ENCODE measurements around the gene PEX14. TPM values are rescaled to one million over a fixed set of nuclear protein-coding genes. Genes with fewer than 3 reads are reported as not detected.

Gene PEX14

DNA sequence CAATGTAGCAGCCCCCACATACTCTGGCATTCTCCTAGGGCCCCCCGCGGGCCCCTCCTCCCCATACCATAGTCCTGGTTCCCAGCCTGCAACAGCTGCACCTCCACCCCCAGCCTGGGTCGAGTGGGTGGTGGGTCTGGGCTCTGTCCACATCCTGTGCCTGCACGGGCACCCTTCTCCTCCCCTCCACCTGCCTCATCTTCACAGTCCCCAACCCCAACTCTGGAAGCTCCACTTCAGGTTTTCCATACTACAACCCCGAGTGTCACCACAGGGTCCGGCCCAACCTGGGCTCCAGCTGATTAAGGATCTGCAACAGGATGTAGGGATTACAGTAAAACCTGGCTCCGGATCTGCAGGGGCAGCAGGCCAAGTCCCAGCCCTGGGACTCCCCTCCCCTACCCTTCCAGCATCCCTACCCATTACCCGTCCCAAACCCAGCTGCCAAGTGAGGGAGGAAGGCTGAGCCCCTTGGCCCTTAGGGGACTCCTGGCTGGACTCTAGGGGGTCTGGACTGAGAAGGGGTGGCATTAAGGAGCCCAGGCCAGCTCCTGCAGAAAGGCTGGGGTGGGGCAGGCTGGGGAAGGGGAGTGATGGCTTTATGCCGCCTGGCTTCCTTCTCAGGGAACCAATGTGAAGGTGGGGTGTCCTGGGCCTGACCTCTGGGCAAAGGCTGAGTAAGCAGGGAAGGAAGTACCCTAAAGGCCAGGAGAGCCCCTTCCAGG lies 204.9 kb downstream of the PEX14 start:
- peak overlapping the region in 1 of 2 experiments; percentile 51 for H2BK12ac ChIP-seq (ENCODE audit: low read length in 2 of 2)

More for the DNA sequence above, 204.9 kb downstream of the PEX14 start:
- no peak overlapping the region for H3K4me3 ChIP-seq (ENCODE audit: insufficient read depth in 1 of 2, low read depth in 1 of 2, low read length in 2 of 2)
- no peak overlapping the region for H3K4ac ChIP-seq (ENCODE audit: low read depth in 1 of 2, low read length in 2 of 2)
- peaks cover 33% of the 10 kb centered on the region for H3K4me1 ChIP-seq (ENCODE audit: control insufficient read depth, insufficient read depth, low read depth, low read length)
- no peaks in the 10 kb centered on the region for H3K36me3 ChIP-seq (ENCODE audit: control insufficient read depth in 1 of 2, insufficient read depth in 2 of 2, low read depth in 1 of 2, low read length in 2 of 2)
- no peak overlapping the region for H2AFZ ChIP-seq (ENCODE audit: low read depth, low read length)
- H3K27me3 ChIP-seq (ENCODE audit: control insufficient read depth in 1 of 2, insufficient read depth in 1 of 2, low read length in 2 of 2): peaks cover 0 to 66% of the 10 kb centered on the region in 2 experiments
- 52% methylated on average over 9 of the region's 9 CpGs for WGBS
- H3K27ac ChIP-seq (ENCODE audit: low read length, poor library complexity, severe bottlenecking): no peak overlapping the region
- peak overlapping the region; percentile 23 for H4K91ac ChIP-seq (ENCODE audit: low read length)
- no peak overlapping the region for H2BK120ac ChIP-seq (ENCODE audit: low read depth, low read length)
- peak overlapping the region in 1 of 2 experiments; percentile 35 for H3K14ac ChIP-seq (ENCODE audit: low read length in 2 of 2)
- H3K18ac ChIP-seq (ENCODE audit: low read depth in 1 of 2, low read length in 2 of 2): peak overlapping the region; percentile 25
- no peak overlapping the region for H2BK15ac ChIP-seq (ENCODE audit: low read depth, poor library complexity, severe bottlenecking)
- no peaks in the 10 kb centered on the region for H3K9me3 ChIP-seq (ENCODE audit: control insufficient read depth, low read length)
- H2BK5ac ChIP-seq (ENCODE audit: low read depth, low read length, poor library complexity, severe bottlenecking): no peak overlapping the region
- H4K8ac ChIP-seq (ENCODE audit: low read length): peak overlapping the region; percentile 58
- H2AK5ac ChIP-seq (ENCODE audit: low read length, severe bottlenecking): no peak overlapping the region
- H3K23ac ChIP-seq (ENCODE audit: low read length in 2 of 2): peak overlapping the region in 1 of 2 experiments; percentile 14
- peak; percentile 76 for DNase-seq
- H3K9ac ChIP-seq (ENCODE audit: low read length): no peak overlapping the region
- no peaks in the 10 kb centered on the region for H3K79me1 ChIP-seq (replicated peaks; ENCODE audit: low read length, poor library complexity, severe bottlenecking)
- H3K4me2 ChIP-seq (ENCODE audit: low read length, poor library complexity, severe bottlenecking): no peak overlapping the region

Small RNA genes lying within 50 kb of the gene (small RNA-seq; reads per million reads assigned to genes)
- not detected for gene RN7SL614P (ENCODE audit: low read depth)

Data from mesenchymal stem cell (in vitro differentiated cells and primary cell).